K562 (cell line): ENCODE measurements around the gene TMEM120A. TPM values are rescaled to one million over a fixed set of nuclear protein-coding genes. Genes with fewer than 3 reads are reported as not detected.

ENCODE experiments used
- ERF ChIP-seq: fragments of 450-650 bp; formaldehyde crosslinking; IDR thresholded peaks from 2 replicates; pipeline ENCODE4 v1.4.0; 2020; ENCODE audit warnings: mild to moderate bottlenecking, mixed read lengths
- EWSR1 ChIP-seq: fragments of 450-650 bp; IDR thresholded peaks from 2 replicates; pipeline ENCODE4 v1.6.1; 2018; ENCODE audit warnings: borderline replicate concordance, mild to moderate bottlenecking, low read depth, moderate library complexity; ENCODE audit not compliant: partially characterized antibody
- FOSL1 ChIP-seq: fragments of 200-800 bp; sonication (Bioruptor generic); conservative IDR thresholded peaks from 2 replicates; pipeline ENCODE4 v1.6.1; 2016; ENCODE audit warnings: missing genetic modification characterization, missing compliant biosample characterization
- MYC ChIP-seq, 2 experiments: fragments of 250-450 bp in 1 of 2; sonication (Bioruptor Pico) in 1 of 2; IDR thresholded peaks; 2 replicates each; pipeline versions ENCODE4 v1.5.1 to v1.6.1; 2012 to 2021; ENCODE audit warnings: low read depth in 2 of 2, borderline replicate concordance in 1 of 2, improper control_type of control experiment in 1 of 2, low read length in 1 of 2, mild to moderate bottlenecking in 1 of 2, moderate library complexity in 1 of 2
- MYNN ChIP-seq, 2 experiments: sonication (generic); formaldehyde crosslinking in 1 of 2; IDR thresholded peaks; 2 replicates each; pipeline versions ENCODE4 v1.5.0 to v1.6.1; 2016 to 2020; ENCODE audit warnings: antibody characterized with exemption in 1 of 2, missing genetic modification reagents in 1 of 2
- NR4A1 ChIP-seq, 2 experiments: fragments of 250-450 bp in 1 of 2; fragments of 450-650 bp in 1 of 2; sonication (Bioruptor Pico) in 1 of 2; IDR thresholded peaks; 2 replicates each; pipeline versions ENCODE4 v1.4.0 to v1.6.1; 2016 to 2020; ENCODE audit warnings: mild to moderate bottlenecking in 2 of 2, missing compliant biosample characterization in 1 of 2, missing genetic modification characterization in 1 of 2, moderate library complexity in 1 of 2
- NRF1 ChIP-seq, 2 experiments: fragments of 450-650 bp; IDR thresholded peaks in 1 of 2; conservative IDR thresholded peaks in 1 of 2; 2 replicates each; pipeline ENCODE4 v1.6.1; 2014; ENCODE audit warnings: mild to moderate bottlenecking in 2 of 2
- POLR3A ChIP-seq: IDR thresholded peaks from 2 replicates; pipeline ENCODE4 v1.6.1; 2011; ENCODE audit warnings: borderline replicate concordance, mild to moderate bottlenecking, moderate library complexity; ENCODE audit not compliant: insufficient read length, insufficient read depth; ENCODE audit errors: extremely low read depth
- RBBP5 ChIP-seq: fragments of 200-600 bp; sonication (generic); IDR thresholded peaks from 2 replicates; pipeline ENCODE4 v1.6.1; 2012; ENCODE audit warnings: borderline replicate concordance, mild to moderate bottlenecking, low read length, control low read depth, inconsistent platforms; ENCODE audit not compliant: insufficient read depth, poor library complexity, severe bottlenecking
- ZNF140 ChIP-seq: fragments of 250-450 bp; sonication (Bioruptor Pico); IDR thresholded peaks from 2 replicates; pipeline ENCODE4 v1.8.0; 2021; ENCODE audit warnings: moderate library complexity, mild to moderate bottlenecking, inconsistent platforms
- ZNF311 ChIP-seq: fragments of 250-450 bp; sonication (Bioruptor Pico); IDR thresholded peaks from 2 replicates; pipeline ENCODE4 v1.4.0; 2020; ENCODE audit warnings: mild to moderate bottlenecking, moderate library complexity
- polyA plus RNA-seq, 8 experiments: library from polyadenylated mRNA; depleted of rRNA in 4 of 8; stranded (reverse) in 5 of 8; unstranded in 3 of 8; fragments of >200 nt; fragmentation: Nextera tagmentation in 2 of 8; fragmentation: Illumina TruSeq in 1 of 8; extraction: Ambion mirVana in 2 of 8; extraction: Trizol in 1 of 8; gene quantifications; 2 replicates each; pipeline versions ENCODE4 v1.2.1 to v1.2.3, GENCODE V29; 2011 to 2014; ENCODE audit warnings: inconsistent platforms in 1 of 8, missing spikeins in 1 of 8
- total RNA-seq, 7 experiments: library from RNA; depleted of rRNA in 6 of 7; stranded (reverse); fragments of >200 nt in 6 of 7; fragmentation: Illumina TruSeq in 2 of 7; extraction: Trizol in 2 of 7; gene quantifications; 2 replicates each; pipeline versions ENCODE4 v1.2.1 to v1.2.3, GENCODE V29; 2011 to 2021; ENCODE audit warnings: low replicate concordance in 1 of 7
- TF ChIP-seq, protein P1 (sequence below), 2 experiments: IDR thresholded peaks; 2 replicates each; pipeline ENCODE4 v1.6.1; 2012; ENCODE audit warnings: improper control_type of control experiment in 2 of 2, low read depth in 2 of 2, low read length in 2 of 2, borderline replicate concordance in 1 of 2
- TF ChIP-seq, protein P2 (sequence below): IDR thresholded peaks from 2 replicates; pipeline ENCODE4 v1.6.1; 2011; ENCODE audit warnings: borderline replicate concordance, low read depth, mild to moderate bottlenecking, moderate library complexity, low read length; ENCODE audit not compliant: insufficient read depth, poor library complexity, severe bottlenecking
- TF ChIP-seq, protein P3 (sequence below): fragments of 250-450 bp; sonication (Bioruptor Pico); IDR thresholded peaks from 2 replicates; pipeline ENCODE4 v1.6.1; 2021; ENCODE audit warnings: mild to moderate bottlenecking
- TF ChIP-seq, protein P4 (sequence below): sonication (generic); formaldehyde crosslinking; IDR thresholded peaks from 2 replicates; pipeline ENCODE4 v1.8.0; 2023; ENCODE audit warnings: mild to moderate bottlenecking, missing genetic modification reagents

The TMEM120A gene
- total and polyA plus RNA-seq, 9 of the 15 experiments (the other 6 are each of a cell fraction or from before 2014, with no cell fraction given) = 2.3 to 90.2 (median 22.9) TPM

DNA sequence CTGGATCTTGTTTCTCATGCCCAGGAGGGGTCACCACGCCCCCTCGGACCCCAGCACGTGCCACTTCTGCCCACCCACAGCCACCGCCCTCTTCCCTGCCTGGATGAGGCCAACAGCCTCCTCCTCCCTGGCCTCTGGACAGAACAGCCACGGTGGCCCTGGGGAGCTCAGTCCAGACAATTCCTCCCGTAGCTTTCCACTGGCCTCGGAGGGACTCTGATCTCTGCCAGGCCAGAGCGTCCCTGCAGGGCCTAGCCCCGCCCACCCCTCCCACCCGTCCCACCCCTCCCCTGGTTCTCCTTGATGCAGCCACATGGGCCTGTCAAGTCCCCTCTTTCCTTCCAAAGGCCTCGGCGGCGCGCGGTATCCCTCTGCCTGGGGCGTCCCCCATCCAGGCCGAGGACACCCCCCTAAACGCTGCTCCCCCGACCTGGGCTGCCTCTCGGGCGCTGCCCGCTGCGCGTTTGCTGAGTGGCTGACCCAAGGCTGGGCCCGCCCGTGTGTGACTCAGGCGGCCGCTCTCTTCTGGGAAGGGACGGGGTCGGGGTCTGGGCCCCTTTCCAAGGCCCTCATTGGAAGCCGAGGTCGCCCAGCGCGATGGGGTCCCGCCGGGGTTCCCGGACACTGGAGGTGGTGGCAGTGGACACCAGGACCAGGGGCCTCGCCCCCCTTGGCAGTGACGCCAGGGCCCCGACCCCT is 557 bp downstream of the TMEM120A start (continued):
- TF ChIP-seq EWSR1 (no peak), NRF1 (conservative IDR thresholded peaks at IDR 0.05 in 1 of 2, IDR thresholded peaks at IDR 0.05 in 1 of 2) (no peak), RBBP5 (peak; percentile 16), NR4A1 (CRISPR knock-in tag; IDR thresholded peaks at IDR 0.05) (no peak), NR4A1 (tag; IDR thresholded peaks at IDR 0.05) (peak; percentile 56), MYNN (IDR thresholded peaks at IDR 0.05) (peak; percentile 25; the same call in 1 of the 2 replicates), MYNN (CRISPR knock-in tag; IDR thresholded peaks at IDR 0.05) (no peak), MYC (IDR thresholded peaks at IDR 0.05; ENCODE audit: low read depth, low read length) (no peak), MYC (CRISPR knock-in tag; IDR thresholded peaks at IDR 0.05; ENCODE audit: borderline replicate concordance, low read depth) (peak; percentile 62; the same call in 1 of the 2 replicates), ERF (CRISPR knock-in tag) (0 out of 2 replicates have a peak, but pooled peaks have one; percentile 49), POLR3A (no peak), FOSL1 (tag) (0 out of 2 replicates have a peak, but pooled peaks have one; percentile 43), ZNF140 (CRISPR knock-in tag) (no peak), ZNF311 (no peak)
- TF ChIP-seq, protein P1, sequence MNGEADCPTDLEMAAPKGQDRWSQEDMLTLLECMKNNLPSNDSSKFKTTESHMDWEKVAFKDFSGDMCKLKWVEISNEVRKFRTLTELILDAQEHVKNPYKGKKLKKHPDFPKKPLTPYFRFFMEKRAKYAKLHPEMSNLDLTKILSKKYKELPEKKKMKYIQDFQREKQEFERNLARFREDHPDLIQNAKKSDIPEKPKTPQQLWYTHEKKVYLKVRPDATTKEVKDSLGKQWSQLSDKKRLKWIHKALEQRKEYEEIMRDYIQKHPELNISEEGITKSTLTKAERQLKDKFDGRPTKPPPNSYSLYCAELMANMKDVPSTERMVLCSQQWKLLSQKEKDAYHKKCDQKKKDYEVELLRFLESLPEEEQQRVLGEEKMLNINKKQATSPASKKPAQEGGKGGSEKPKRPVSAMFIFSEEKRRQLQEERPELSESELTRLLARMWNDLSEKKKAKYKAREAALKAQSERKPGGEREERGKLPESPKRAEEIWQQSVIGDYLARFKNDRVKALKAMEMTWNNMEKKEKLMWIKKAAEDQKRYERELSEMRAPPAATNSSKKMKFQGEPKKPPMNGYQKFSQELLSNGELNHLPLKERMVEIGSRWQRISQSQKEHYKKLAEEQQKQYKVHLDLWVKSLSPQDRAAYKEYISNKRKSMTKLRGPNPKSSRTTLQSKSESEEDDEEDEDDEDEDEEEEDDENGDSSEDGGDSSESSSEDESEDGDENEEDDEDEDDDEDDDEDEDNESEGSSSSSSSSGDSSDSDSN (IDR thresholded peaks at IDR 0.05; ENCODE audit: borderline replicate concordance in 1 of 2, low read depth in 2 of 2, low read length in 2 of 2) = 0 out of 4 replicates have a peak, but pooled peaks of 1 of the 2 experiments have one; percentile 3
- TF ChIP-seq, protein P2, sequence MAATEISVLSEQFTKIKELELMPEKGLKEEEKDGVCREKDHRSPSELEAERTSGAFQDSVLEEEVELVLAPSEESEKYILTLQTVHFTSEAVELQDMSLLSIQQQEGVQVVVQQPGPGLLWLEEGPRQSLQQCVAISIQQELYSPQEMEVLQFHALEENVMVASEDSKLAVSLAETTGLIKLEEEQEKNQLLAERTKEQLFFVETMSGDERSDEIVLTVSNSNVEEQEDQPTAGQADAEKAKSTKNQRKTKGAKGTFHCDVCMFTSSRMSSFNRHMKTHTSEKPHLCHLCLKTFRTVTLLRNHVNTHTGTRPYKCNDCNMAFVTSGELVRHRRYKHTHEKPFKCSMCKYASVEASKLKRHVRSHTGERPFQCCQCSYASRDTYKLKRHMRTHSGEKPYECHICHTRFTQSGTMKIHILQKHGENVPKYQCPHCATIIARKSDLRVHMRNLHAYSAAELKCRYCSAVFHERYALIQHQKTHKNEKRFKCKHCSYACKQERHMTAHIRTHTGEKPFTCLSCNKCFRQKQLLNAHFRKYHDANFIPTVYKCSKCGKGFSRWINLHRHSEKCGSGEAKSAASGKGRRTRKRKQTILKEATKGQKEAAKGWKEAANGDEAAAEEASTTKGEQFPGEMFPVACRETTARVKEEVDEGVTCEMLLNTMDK = no peak
- TF ChIP-seq, protein P3, sequence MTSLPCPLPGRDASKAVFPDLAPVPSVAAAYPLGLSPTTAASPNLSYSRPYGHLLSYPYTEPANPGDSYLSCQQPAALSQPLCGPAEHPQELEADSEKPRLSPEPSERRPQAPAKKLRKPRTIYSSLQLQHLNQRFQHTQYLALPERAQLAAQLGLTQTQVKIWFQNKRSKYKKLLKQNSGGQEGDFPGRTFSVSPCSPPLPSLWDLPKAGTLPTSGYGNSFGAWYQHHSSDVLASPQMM (CRISPR knock-in tag) = no peak
- TF ChIP-seq, protein P4, sequence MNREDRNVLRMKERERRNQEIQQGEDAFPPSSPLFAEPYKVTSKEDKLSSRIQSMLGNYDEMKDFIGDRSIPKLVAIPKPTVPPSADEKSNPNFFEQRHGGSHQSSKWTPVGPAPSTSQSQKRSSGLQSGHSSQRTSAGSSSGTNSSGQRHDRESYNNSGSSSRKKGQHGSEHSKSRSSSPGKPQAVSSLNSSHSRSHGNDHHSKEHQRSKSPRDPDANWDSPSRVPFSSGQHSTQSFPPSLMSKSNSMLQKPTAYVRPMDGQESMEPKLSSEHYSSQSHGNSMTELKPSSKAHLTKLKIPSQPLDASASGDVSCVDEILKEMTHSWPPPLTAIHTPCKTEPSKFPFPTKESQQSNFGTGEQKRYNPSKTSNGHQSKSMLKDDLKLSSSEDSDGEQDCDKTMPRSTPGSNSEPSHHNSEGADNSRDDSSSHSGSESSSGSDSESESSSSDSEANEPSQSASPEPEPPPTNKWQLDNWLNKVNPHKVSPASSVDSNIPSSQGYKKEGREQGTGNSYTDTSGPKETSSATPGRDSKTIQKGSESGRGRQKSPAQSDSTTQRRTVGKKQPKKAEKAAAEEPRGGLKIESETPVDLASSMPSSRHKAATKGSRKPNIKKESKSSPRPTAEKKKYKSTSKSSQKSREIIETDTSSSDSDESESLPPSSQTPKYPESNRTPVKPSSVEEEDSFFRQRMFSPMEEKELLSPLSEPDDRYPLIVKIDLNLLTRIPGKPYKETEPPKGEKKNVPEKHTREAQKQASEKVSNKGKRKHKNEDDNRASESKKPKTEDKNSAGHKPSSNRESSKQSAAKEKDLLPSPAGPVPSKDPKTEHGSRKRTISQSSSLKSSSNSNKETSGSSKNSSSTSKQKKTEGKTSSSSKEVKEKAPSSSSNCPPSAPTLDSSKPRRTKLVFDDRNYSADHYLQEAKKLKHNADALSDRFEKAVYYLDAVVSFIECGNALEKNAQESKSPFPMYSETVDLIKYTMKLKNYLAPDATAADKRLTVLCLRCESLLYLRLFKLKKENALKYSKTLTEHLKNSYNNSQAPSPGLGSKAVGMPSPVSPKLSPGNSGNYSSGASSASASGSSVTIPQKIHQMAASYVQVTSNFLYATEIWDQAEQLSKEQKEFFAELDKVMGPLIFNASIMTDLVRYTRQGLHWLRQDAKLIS (CRISPR knock-in tag) = peak; percentile 55; the same call in 1 of the 2 replicates
